Measurements from ENCODE around the gene HMBS. TPM values are rescaled to one million over a fixed set of nuclear protein-coding genes. Genes with fewer than 3 reads are reported as not detected.

HMBS gene
- total and polyA plus RNA-seq, 2 of the 8 experiments (the other 6 are each of a cell fraction or from before 2014, with no cell fraction given): 69.3 to 109 TPM

DNA sequence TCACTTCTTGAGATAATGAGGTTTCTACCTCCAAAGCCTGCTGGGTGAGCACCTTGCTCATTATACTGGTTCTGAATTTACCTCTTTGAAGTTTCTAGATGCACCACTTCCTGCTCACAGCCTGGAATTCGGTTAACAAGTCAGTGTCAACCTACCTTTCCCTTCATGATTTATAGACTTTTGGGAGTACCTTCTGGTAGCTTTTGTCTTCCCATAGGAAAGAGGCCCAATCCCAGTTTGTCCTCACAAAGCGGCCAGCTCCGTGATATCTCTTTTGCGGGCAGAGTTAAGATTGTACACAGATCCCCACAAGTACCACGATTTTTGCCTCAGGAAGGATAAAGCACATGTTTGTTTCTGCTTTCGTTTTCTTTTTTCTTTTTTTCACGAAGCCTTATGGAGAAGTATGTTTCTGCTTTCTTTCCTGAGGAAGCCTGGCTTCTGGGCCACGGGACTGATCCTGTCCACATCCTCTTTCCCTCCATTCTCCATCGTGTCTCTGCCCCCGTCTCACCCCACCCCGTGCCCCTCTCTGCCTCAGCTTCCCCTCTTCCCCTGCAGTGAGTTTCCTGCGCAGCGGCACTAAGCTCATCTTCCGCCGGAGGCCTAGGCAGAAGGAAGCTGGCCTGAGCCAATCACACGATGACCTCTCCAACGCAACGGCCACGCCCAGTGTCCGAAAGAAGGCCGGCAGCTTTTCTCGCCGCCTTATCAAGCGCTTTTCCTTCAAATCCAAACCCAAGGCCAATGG is 31.0 kb downstream of the HMBS start (continued):
- TF ChIP-seq KDM4A (IDR thresholded peaks at IDR 0.05; ENCODE audit: low read depth, low read length, severe bottlenecking) (no peak), BACH1 (IDR thresholded peaks at IDR 0.05; ENCODE audit: low read length) (no peak), ASH2L (IDR thresholded peaks at IDR 0.05; ENCODE audit: low read length) (no peak), NANOG (IDR thresholded peaks at IDR 0.05; ENCODE audit: insufficient read depth, low read depth, low read length, poor library complexity, severe bottlenecking) (no peak), TBP (IDR thresholded peaks at IDR 0.05; ENCODE audit: low read depth, low read length) (no peak), ZNF274 (IDR thresholded peaks at IDR 0.05; ENCODE audit: borderline replicate concordance, extremely low read depth, low read length) (no peak)
